Neutrophil (primary cell): ENCODE measurements around the gene CAPZA2.

Experiments used
- H3K27ac ChIP-seq: fragments of 200-600 bp; sonication (generic); 2 replicates; pipeline ENCODE4 v1.5.1; 2016; ENCODE audit warnings: mild to moderate bottlenecking, moderate library complexity
- H3K27me3 ChIP-seq: fragments of 200-600 bp; sonication (generic); 2 replicates; pipeline ENCODE4 v1.6.0; 2016; ENCODE audit warnings: mild to moderate bottlenecking
- H3K36me3 ChIP-seq: fragments of 200-600 bp; sonication (generic); 2 replicates; pipeline ENCODE4 v1.5.1; 2017
- H3K4me1 ChIP-seq, 2 experiments: fragments of 200-600 bp in 1 of 2; sonication (generic) in 1 of 2; 1 replicate in 1 of 2; 2 replicates in 1 of 2; pipeline versions ENCODE4 v1.5.1 to v1.6.1; 2013 to 2016; ENCODE audit warnings: low read depth in 1 of 2, low read length in 1 of 2, mild to moderate bottlenecking in 1 of 2, moderate library complexity in 1 of 2; ENCODE audit not compliant: control insufficient read depth in 1 of 2, insufficient read depth in 1 of 2
- H3K4me3 ChIP-seq, 2 experiments: fragments of 200-600 bp in 1 of 2; sonication (generic) in 1 of 2; 1 replicate in 1 of 2; 2 replicates in 1 of 2; pipeline ENCODE4 v1.5.1; 2013 to 2016; ENCODE audit warnings: low read depth in 1 of 2, low read length in 1 of 2, mild to moderate bottlenecking in 1 of 2, moderate library complexity in 1 of 2
- H3K9me3 ChIP-seq: fragments of 200-600 bp; sonication (generic); 2 replicates; pipeline ENCODE4 v1.5.1; 2016
- CTCF ChIP-seq: fragments of 200-600 bp; sonication (generic); IDR thresholded peaks from 2 replicates; pipeline ENCODE4 v1.5.1; 2016; ENCODE audit warnings: antibody characterized with exemption

CAPZA2 gene

DNA sequence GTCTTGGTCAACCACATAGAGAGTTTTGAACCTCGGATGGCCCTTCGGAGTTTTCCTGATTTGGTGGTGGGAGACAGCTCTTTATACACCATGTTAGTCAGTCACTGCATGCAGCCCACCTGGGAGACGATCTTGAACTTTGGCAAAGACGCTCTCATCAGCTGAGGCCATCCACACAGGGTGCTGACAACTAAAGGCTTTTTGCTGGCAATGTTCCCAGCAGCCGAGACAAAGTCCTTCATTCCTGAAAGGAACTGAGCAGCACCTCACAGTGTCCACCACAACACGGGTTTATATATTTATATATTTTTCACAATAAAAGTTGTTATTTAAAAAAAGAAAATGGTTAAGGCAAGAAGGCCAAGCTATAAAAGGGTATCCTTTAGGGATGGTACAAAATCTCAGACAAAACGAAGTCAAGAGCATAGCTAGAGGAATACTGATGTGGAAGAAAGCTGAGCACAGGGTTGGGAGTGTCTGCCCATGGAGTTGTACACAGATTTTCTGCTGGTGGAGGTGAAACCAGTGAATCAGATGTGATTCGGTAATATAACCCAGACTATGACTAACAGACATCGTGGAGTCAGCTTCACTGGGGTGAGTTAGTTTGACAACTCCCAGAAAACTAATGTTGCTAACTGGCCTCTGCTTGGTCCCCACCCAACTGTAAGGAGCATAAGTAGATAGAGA is 27.4 kb upstream of the CAPZA2 start:
- TF ChIP-seq CTCF, result no peak
- H3K27ac ChIP-seq, result no peak overlapping the region

DNA sequence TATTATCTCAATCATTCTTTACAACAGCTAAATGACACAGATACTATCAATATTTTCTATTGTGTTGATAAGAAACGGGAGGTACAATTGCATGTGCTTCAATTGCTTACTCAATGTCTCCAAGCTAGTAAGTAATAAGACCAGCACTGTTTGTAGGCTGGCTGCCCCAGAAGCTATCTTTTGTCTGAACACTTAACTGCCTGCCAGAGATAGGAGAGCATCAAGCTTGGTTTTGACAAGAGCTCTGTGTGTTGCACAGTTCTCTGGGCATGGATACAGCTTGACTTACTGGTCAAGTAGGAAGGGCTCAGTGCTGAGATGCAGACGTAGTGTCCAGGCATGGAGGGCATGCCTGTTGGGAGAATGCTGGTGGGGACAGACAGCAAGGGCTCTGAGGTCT is 26.3 kb upstream of the CAPZA2 start:
- Histone ChIP-seq H3K27me3 (no peaks in the 10 kb centered on the region), H3K4me1 (no peaks in the 10 kb centered on the region)

More for the DNA sequence above, 27.4 kb upstream of the CAPZA2 start:
- H3K4me3 ChIP-seq, result no peak overlapping the region
- no peaks in the 10 kb centered on the region for H3K9me3 ChIP-seq
- no peaks in the 10 kb centered on the region for H3K4me1 ChIP-seq
- no peaks in the 10 kb centered on the region for H3K27me3 ChIP-seq
- H3K36me3 ChIP-seq, result no peaks in the 10 kb centered on the region

GRCh38 chr7:116836911-116837310 is 25.5 kb upstream of the CAPZA2 start:
- Histone ChIP-seq H3K27me3 (no peaks in the 10 kb centered on the region), H3K27ac (no peak overlapping the region), H3K4me1 (no peaks in the 10 kb centered on the region), H3K9me3 (no peaks in the 10 kb centered on the region), H3K4me3 (no peak overlapping the region), H3K36me3 (no peaks in the 10 kb centered on the region)
- no peak for TF ChIP-seq CTCF

More for the DNA sequence above, 26.3 kb upstream of the CAPZA2 start:
- no peaks in the 10 kb centered on the region for H3K9me3 ChIP-seq
- no peak overlapping the region for H3K27ac ChIP-seq
- no peaks in the 10 kb centered on the region for H3K36me3 ChIP-seq
- no peak for TF ChIP-seq CTCF
- H3K4me3 ChIP-seq, result no peak overlapping the region

DNA sequence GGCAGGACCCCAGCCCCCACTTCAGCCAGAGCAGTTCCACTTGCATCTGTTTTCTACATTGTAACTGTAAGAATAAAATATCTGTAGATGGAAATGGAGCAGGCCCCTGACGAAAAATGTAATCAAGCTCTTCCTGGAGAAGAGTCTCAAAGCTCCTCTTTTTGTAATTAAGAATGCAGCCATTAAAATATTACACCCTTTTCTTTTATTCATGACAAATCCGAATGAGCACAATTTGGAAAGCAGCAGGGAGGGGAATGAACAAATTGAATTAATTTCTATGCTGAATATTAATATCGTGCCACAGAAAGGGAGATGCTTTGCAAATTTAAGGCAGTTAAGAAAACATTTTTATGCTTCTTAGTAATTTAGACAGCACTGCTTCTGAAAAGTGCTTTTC is 24.8 kb upstream of the CAPZA2 start:
- no peaks in the 10 kb centered on the region for H3K27me3 ChIP-seq
- no peak overlapping the region for H3K4me3 ChIP-seq
- TF ChIP-seq CTCF, result no peak
- H3K36me3 ChIP-seq, result no peaks in the 10 kb centered on the region
- H3K9me3 ChIP-seq, result no peaks in the 10 kb centered on the region
- H3K4me1 ChIP-seq, result peaks cover 0 to under 1% of the 10 kb centered on the region in 2 experiments
- H3K27ac ChIP-seq, result no peak overlapping the region

DNA sequence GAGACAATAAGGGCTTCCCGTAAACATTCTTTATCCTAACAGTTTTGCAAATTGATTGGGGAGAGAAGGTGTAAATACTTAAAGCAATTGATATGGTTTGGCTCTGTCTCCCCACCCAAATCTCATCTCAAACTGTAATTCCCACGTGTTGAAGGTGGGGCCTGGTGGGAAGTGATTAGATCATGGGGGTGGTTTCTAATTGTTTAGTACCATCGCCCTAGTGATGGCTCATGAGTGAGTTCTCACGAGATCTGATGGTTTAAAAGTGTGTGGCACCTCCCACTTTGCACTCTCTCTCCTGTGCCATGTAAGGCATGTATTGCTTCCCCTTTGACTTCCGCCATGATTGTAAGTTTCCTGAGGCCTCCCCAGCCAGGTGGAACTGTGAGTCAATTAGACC is 22.1 kb upstream of the CAPZA2 start:
- Histone ChIP-seq H3K4me3 (no peak overlapping the region), H3K9me3 (no peaks in the 10 kb centered on the region), H3K36me3 (no peaks in the 10 kb centered on the region), H3K27me3 (no peaks in the 10 kb centered on the region), H3K4me1 (peaks cover 5 to 18% of the 10 kb centered on the region in 2 experiments), H3K27ac (no peak overlapping the region)
- TF ChIP-seq CTCF, result no peak
